HG03064 (cell line): ENCODE results near the gene MCM5.
"Not testable (repeated sequence)": the region's sequence is repeated elsewhere in the genome, so short reads cannot be mapped to it uniquely, and the experiment has no call there.

Experiments
- ATAC-seq: cut with Tn5 transposase; IDR thresholded peaks from one replicate; pipeline ENCODE4 v1.9.1; 2021; ENCODE audit warnings: low read depth; ENCODE audit not compliant: unreplicated experiment

Gene MCM5

DNA sequence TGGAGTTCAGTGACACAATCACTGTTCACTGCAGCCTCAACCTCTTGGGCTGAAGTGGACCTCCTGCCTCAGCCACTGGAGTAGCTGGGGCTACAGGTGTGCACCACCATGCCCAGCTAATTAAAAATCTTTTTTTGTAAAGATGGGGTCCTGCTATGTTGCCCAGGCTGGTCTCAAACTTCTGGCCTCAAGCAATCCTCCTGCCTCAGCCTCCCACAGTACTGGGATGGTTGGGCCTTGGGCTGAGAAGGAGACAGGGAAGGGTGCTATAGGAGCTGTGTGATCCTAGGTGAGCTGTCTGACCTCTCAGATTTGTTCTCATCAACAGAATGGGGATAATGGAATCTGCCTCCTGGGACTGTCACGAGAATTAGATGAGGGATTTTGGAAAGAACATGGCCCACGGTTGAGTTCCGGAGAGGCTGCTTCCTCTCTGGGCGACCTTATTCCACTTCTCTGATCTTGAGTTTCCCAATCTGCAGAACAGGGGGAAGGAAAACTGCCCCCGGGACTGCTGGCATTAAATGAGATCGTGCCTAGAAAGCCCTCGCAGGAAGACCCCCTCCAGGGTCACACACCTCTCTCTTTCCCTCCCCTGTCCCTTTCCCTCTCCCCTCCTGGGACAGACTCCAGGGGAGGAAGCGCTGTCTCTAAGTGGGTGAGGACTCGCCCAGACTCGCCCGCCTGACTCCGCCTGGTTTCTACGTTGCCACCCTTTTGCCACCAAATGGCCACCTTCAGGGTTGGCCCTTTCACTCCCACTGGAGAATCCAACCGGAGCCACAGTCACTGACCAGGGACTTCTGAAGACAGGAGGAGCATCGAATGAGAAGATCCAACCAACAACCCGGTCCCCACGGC lies 50.1 kb downstream of the MCM5 start:
- no peak for ATAC-seq

DNA sequence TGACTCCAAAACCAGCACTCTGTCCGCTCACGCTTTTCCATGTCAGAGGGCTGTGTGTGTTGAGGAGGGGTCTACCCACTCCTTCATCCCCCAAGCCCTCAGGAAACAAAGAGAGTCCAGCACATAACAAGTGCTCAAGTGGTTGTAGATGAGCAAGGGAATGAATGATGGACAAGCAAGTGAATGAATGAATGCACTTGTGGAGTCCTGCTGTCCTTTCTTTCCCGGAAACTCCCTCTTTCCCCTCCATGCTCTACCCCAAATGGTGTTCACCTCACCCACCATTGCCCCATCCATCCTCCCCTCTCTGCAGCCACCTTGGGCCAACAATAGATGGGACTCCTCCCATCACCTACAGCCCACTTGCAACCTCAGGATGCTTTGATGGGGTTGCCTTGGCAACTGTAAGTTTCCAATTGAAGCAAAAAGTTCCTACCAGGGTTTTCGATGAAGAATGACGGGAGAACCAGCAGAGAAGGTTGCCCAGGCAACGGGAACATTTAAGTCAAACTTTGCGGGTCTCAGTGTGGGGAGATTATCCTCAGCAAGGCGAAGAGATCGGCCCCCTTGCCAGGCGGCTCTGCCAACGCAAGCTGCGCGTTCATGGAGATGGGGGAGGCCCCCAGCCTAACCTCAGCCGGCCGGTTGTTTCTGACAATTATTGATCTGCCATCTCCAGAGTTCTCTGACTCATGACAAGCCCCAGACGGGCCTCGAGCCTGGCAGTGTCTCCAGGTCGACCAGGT lies 51.1 kb downstream of the MCM5 start:
- no peak for ATAC-seq

DNA sequence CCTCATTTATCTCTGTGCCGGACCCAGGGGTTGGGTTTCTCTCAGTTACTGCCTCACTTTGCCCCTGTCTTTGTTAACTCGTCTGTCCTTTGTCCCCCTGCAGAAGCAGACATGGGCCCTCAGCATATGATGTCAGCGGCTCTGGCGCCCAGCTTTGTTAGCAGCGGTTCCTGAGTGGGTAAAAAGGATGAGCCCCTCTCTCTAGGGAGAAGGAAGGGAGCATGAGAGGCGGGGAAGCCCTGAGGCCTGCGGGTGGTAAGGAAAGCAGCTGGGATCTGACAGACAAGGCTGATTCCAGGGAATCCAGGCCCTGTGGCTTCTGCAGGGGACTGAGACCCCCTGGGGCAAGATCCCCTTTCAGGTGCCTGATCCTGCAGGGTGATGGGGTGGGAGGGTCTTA lies 51.7 kb downstream of the MCM5 start:
- no peak for ATAC-seq

DNA sequence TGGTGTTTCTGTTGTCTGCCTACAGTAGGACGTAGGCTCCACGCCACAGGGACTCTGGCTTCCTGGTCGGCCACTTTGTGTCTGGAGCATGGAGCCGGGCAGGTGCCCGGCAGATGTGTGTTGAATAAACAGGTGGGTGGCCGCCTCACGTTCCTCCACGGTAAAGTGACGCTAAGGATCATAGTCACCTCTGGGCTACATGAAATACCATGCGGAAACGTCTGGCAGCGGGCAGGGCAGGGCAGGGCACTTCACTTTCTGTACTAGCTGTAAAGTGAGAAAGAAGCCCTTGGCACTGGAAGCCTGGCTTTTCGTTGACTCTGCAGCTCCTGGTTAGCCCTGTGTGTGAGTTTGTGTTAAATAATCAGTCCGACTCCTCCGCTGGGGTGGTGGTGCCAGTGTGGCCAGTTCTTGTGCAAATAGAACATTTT lies 52.4 kb downstream of the MCM5 start:
- no peak for ATAC-seq

DNA sequence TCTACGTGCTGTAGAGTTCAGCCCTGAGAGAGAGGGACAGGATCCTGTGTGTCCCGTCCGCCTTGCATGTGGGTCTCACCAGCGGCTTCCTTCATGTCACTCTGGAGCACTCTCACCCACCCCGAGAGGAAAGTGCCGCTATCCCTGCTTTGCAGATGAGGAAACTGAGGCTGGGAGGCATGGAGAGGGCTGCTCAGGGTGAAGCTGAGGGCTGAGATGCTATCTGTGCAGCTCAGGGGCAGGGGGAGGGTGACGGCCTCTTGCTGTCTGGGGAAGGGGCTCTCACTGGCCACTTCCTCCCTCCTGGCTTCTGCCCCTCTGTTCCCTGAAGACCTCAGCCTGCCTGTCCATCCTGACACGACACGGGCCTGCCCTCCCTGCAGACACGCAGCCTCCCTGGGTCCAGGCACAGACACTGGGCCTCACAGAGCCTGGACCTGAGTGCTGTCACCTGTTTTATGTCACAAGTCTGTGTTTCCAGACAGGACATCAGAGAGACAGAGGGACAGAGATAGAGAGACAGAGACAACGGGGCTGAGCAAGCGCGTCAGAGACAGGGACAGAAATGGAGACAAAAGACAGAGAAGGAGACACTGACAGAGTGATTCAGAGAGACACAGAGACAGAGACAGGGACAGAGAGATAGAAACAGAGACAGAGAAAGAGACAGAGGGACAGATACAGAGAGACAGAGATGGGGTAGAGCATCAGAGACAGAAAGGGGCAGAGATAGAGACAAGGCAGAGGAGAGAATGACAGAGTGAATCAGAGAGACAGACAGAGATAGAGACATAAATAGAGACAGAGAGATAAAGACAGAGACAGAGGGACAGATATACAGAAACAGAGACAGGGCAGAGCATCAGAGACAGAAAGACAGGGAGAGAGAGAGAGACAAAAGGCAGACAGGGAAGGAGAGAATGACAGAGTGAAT lies 53.1 kb downstream of the MCM5 start:
- ATAC-seq: no peak

DNA sequence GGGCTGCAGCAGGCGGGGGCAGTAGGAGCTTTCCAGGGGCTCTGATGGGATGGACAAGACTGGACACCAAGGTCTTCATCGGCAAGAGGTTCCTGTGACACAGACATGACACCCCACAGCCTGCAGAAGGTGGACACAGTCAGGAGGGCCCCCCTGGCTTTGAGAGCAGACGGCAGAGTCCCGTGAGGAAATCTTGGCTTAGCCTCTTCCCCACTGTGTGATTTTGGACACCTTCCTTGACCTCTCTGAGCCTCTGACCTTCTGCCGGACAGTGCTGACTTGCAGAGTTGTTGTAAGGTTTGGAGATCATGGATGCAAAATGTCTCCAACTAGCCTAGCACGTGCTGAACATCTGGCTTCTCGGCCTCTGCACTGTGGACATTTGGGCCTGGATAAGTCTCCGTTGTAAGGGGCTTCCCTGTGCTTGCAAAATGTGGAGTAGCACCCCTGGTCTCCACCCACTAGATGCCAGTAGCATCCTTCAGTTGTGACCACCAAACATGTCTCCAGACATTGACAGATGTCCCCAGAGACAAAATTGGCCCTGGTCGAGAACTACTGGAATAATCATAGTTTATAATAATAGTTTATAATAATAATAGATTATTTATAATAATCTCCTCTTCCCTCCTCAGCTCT lies 54.6 kb downstream of the MCM5 start:
- ATAC-seq: no peak

DNA sequence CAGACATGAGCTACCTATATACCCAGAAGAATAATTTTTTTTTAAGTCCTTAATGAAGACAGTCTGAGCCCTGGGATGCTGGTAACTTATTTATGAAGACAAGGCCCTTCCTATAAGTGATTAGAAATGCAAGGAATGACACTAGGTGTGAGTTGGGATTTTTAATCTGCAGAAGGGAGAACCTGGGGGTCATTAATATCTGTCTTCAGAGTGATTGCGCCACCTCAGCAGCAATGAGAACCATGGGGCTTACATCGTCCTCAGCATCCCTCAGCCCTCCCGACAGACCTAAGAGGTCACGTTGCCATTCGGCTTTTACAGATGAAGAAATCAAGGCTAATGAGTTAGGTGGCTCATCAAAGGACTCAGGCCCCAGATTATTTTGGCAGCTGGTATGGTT lies 55.6 kb downstream of the MCM5 start:
- ATAC-seq: no peak

DNA sequence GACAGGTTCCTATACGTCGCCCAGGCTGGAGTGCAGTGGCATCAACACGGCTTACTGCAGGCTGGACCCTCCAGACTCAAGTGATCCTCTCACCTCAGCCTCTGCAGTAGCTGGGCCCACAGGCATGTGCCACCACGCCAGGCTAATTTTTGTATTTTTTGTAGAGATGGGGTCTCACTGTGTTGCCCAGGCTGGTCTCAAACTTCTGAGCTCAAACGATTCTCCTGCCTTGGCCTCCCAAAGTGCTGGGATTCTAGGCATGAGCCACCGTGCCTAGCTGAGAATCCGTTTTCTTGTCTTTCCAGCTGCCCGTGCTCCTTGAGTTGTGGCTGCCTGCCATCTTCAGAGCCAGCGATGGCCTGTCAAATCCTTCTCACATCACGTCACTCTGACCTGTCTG lies 56.8 kb downstream of the MCM5 start:
- no peak for ATAC-seq

DNA sequence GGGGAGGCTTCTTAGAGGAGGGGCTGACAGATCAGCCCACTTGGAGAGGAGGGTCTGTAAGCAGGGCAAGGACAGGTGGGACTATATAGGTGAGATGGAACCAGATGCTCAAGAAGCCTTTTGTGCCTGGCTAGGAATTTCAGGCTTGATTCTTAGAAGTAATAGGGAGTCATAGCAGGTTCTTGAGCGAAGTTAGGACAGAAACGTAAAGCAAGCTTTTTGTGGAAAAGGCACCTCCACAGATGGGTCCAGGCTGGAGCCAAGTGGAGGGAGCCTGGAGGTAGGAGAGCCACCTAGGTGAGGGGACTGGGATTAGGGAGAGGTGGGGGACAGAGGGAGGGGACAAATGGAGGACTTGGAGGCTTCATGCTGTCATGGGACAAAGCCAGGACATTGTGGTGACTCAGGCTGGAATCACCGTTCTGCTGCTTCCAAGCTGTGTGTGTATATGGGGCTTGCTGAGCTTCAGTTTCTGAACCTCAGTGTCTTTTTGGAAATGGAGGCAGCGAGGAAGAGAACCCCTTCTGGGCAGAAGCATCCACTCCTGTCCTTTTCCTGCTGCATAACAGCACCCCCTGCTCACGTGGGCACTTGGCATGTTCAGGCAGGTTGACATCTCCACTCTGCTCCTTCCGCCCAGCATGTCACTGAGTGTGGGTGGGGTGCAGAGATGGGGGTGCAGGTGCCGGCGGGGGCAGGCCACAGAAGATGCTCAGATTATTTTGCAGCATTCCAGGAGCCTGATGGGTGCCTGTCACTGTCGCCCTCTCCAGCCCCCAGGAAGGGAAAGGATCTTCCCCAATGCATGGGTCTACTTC lies 58.0 kb downstream of the MCM5 start:
- ATAC-seq: no peak

DNA sequence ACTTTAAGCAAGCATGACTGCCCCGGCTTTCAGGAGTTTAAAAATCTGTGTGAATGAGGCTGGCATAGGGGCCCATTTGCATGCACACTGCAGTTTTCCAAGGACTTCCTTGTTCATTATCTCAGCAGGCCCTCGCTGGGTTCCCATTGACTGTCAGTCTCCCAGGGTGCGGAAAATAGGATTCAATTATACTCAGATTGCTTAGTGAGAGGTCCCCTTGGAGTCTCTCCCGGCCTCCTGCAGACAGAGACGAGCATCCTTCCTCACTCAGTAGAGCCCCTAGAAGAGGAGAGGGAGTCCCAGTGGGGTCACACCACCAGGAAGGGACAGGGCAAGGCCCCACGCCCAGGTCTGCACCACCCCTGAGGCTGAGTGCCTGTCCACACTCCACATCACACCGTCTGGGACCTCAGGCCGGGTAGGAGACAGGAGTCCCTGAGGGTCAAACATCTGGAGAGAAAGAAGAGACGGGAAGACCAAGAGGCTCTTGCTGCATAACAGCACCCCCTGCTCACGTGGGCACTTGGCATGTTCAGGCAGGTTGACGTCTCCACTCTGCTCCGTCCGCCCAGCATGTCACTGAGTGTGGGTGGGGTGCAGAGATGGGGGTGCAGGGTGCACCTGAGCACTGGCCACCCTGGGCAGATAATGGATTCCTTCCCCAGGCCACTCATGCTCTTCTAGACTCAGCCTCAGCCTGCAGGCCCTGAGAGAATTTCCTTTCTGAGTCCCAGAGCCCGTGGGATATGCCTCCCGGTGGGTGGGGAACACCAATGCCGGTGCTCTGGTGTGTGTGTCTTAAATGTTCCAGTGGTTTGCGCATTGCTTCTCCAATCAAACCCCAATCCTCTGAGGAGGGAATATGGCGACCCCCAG lies 58.8 kb downstream of the MCM5 start:
- ATAC-seq: no peak

DNA sequence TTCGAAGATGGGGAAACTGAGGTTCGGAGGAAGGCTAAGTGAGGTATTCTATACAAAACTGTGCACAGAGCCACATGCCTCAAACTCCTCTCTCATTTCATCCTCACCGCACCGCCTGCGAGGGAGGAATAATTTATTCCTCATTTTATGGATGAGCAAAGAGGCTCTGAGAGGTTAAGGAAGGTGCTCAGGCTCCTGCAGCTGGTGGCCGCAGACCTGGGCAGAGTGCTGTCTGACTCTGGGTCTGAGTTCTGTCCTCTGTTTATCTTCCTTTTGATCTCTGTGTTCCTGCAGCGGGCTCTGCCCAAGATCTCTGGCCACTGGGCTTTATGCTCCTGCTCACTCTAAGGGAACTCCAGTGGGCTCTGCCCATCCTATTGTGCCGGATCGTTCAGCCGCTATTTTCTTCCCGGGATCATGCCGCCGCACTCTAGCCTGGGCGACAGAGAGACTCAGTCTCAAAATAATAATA lies 59.5 kb downstream of the MCM5 start:
- ATAC-seq: no peak

DNA sequence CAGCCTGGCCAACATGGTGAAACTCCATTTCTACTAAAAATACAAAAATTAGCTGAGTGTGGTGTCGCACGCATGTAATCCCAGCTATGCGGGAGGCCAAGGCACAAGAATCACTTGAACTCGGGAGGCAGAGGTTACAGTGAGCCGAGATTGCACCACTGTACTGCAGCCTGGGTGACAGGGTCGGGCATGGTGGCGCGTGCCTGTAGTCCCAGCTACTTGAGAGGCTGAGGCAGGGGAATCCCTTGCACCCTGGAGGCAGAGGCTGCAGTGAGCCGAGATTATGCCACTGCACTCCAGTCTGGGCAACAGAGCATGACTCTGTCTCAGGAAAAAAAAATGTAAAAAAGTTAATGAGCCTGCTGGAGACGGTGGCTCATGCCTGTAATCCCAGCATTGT lies 60.0 kb downstream of the MCM5 start:
- ATAC-seq: not testable (repeated sequence)

DNA sequence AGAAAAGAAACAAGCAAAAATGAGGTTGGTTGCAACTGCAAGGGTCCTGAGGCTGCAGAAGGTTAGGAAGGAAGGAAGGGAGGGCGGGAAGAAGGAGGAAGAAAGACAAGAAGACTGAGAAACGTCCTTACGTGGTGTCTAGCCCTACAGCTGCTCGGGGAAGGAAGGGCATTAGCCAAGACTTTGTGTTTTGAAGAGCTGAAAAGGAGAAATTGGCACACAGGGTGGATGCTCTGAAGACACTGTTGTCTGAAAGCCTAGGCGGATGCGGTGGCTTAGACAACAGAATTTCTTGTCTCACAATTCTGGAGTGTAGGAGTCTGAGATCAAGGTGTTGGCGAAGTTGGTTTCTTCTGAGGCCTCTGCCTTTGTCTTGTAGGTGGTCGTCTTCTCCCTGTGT lies 60.7 kb downstream of the MCM5 start:
- no peak for ATAC-seq

DNA sequence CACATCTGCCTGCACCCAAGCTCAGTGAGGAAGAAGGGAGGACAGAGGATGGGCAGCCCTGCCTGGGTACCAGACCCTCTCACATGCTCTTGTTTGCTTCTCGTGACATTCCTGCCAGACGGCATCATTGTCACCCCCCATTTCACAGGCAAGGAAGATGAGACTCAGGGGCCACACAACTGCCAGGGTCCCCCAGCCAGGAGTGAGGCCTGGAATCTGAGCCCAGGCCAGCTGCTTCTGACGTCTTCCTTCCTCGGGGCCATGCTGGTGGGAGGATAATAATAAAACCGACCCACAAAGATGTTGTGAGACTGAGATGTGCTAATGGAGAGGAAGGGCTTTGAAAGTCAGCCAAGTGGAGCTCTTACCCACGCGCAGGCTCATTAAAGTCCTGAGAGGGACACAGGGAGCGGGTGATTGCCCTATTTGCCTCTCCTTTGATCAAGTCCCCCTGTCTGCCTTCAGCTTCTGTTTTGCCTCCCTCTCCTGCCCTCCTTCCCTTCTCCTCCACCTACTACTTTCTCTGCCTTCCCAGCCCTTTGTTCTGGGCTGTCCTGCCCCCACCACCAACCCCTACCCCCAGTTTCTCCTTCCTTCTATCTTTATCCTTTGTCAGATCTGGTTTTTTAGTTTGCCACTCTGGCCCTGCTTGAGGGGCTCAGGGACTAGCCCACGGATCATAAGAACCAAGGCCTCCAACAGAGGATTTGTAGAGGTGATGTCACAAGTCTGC lies 62.7 kb downstream of the MCM5 start:
- ATAC-seq: no peak

DNA sequence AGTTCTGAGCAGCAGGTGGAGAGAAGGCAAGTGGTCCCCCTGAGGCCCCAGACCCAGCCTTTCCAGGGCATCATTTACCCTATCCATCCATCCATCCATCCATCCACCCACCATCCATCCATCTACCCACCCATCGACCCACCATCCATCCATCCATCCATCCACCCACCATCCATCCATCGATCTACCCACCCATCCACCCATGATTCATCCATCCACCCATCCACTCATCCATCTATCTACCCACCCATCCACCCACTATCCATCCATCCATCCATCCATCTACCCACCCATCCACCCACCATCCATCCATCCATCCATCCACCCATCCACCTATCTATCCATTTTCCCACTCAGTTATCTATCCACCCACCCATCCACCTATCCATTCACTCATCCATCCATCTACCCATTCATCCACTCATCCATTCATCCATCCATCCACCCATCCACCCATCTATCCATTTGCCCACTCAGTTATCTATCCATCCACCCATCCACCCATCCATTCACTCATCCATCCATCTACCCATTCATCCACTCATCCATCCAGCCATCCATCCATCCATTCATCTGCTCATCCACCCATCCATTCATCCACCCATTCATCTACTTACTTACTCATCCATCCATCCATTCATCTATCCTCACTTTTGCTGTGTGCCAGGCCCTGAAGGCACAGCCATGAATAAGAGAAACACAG lies 63.4 kb downstream of the MCM5 start:
- ATAC-seq: no peak

DNA sequence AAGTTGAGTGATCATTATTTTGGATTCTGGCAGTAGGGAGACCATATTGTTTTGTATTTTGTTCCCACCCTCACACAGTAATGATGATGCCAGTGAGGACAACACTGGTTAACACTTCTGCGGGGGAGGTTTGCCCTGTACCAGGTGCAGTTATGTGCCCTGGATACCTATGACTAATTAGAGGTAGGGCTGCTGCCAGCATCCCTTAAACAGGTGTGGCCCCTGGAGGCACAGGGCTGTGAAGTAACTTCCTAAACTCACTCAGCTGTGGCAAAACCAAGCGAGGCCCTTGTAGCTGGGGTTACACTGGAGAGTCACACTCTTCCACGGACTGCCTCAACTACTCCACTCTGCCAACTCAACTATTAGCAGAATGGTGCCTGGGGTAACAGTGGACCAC lies 64.5 kb downstream of the MCM5 start:
- no peak for ATAC-seq

DNA sequence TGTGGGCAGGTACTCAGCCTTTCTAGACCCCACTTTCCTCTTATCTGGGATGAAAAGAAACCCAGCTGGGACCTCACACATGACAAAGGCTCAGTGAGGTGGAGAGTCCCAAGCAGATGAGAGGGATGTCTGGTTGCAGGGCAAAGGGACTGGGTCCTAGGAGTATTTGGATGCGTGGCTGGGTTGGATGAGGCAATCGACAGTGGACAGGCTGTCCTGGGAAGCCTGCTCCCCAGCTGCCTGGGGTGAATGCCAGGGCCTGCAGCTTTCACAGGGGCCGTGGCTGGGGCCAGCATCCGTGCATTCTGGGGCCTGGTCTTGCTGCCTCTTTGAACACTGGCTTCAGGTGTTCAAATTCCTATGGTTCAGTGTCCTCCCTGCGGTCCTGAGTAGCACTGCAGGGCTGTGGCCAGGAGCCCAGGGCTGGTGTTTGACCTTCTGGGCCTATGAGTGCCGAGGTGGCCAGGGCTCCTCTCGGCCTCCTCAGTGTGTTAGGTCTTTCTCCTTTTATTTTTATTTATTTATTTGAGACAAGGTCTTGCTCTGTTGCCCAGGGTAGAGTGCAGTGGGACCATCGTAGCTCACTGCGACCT lies 65.3 kb downstream of the MCM5 start:
- no peak for ATAC-seq
